SK-N-SH treated with all-trans-retinoic acid at 6 μM for 48 hours (cell line): ENCODE data around the gene ATP6V1G1.

Source experiments
- BACH2 ChIP-seq: fragments of 250-450 bp; sonication (Bioruptor Pico); IDR thresholded peaks from 2 replicates; pipeline ENCODE4 v1.9.0; 2021; ENCODE audit warnings: mild to moderate bottlenecking, borderline replicate concordance
- OSR1 ChIP-seq: fragments of 250-450 bp; sonication (Bioruptor Pico); IDR thresholded peaks from 2 replicates; pipeline ENCODE4 v1.8.0; 2022; ENCODE audit warnings: moderate library complexity, mild to moderate bottlenecking, inconsistent platforms
- RARB ChIP-seq: fragments of 250-450 bp; sonication (Bioruptor Pico); IDR thresholded peaks from 2 replicates; pipeline ENCODE4 v1.8.0; 2021; ENCODE audit warnings: mild to moderate bottlenecking, moderate library complexity
- TOX ChIP-seq: fragments of 250-450 bp; sonication (Bioruptor Pico); IDR thresholded peaks from 2 replicates; pipeline ENCODE4 v1.8.0; 2021; ENCODE audit warnings: mild to moderate bottlenecking, moderate library complexity, borderline replicate concordance
- TF ChIP-seq, protein P1 (sequence below): fragments of 250-450 bp; sonication (Bioruptor Pico); IDR thresholded peaks from 2 replicates; pipeline ENCODE4 v1.5.0; 2020; ENCODE audit warnings: mild to moderate bottlenecking, moderate library complexity

DNA sequence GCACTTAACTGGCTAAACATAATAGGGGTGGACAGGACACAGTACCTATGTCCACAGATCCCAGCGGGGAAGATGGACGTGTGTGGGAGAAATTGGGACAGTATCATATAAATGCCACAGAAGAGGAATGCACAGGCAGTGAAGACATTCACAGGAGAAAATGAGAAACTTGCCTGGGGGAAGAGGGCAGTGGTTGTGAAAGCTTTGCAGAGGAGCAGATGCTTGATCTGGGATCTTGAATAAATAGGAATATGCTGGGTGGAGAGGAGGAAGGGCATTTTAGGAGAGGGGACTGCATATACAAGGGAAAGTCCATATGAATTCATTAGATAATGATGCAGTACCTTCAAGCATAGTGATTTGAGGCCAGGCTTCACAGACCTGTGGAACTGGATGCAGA lies 37.1 kb downstream of the ATP6V1G1 start:
- no peak for TF ChIP-seq OSR1 (CRISPR knock-in tag)
- no peak for TF ChIP-seq RARB (CRISPR knock-in tag)
- TF ChIP-seq TOX (CRISPR knock-in tag) = no peak
- TF ChIP-seq, protein P1, sequence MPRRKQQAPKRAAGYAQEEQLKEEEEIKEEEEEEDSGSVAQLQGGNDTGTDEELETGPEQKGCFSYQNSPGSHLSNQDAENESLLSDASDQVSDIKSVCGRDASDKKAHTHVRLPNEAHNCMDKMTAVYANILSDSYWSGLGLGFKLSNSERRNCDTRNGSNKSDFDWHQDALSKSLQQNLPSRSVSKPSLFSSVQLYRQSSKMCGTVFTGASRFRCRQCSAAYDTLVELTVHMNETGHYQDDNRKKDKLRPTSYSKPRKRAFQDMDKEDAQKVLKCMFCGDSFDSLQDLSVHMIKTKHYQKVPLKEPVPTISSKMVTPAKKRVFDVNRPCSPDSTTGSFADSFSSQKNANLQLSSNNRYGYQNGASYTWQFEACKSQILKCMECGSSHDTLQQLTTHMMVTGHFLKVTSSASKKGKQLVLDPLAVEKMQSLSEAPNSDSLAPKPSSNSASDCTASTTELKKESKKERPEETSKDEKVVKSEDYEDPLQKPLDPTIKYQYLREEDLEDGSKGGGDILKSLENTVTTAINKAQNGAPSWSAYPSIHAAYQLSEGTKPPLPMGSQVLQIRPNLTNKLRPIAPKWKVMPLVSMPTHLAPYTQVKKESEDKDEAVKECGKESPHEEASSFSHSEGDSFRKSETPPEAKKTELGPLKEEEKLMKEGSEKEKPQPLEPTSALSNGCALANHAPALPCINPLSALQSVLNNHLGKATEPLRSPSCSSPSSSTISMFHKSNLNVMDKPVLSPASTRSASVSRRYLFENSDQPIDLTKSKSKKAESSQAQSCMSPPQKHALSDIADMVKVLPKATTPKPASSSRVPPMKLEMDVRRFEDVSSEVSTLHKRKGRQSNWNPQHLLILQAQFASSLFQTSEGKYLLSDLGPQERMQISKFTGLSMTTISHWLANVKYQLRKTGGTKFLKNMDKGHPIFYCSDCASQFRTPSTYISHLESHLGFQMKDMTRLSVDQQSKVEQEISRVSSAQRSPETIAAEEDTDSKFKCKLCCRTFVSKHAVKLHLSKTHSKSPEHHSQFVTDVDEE = no peak
- no peak for TF ChIP-seq BACH2 (CRISPR knock-in tag)
